B cell (primary cell): ENCODE data around the gene METTL2A.

Source experiments
- CTCF ChIP-seq: fragments of 200-600 bp; IDR thresholded peaks from one replicate; pipeline ENCODE4 v1.8.0; 2022; ENCODE audit warnings: antibody characterized with exemption, mild to moderate bottlenecking
- EZH2 ChIP-seq: IDR thresholded peaks from 2 replicates; pipeline ENCODE4 v1.6.1; 2012; ENCODE audit warnings: borderline replicate concordance, low read depth, mild to moderate bottlenecking, moderate library complexity, low read length; ENCODE audit not compliant: insufficient read depth, poor library complexity, severe bottlenecking

- no peak for TF ChIP-seq CTCF
- TF ChIP-seq EZH2: no peak
Observed at GRCh38 chr17:62478424-62478879, 54.8 kb downstream of the METTL2A start, which contains the start of gene TLK2.
